Activated CD4-positive, alpha-beta T cell treated with anti-CD3 and anti-CD28 coated beads, Interleukin-2, amount 50 U/mL, for 1 hour (primary cell): Measurements from ENCODE around the gene SPATA18.
"Not testable (repeated sequence)": the region's sequence is repeated elsewhere in the genome, so short reads cannot be mapped to it uniquely, and the experiment has no call there.

ENCODE experiments used
- DNase-seq: peaks from one replicate; pipeline ENCODE4 v3.0.0-alpha.2; 2020

SPATA18 gene

DNA sequence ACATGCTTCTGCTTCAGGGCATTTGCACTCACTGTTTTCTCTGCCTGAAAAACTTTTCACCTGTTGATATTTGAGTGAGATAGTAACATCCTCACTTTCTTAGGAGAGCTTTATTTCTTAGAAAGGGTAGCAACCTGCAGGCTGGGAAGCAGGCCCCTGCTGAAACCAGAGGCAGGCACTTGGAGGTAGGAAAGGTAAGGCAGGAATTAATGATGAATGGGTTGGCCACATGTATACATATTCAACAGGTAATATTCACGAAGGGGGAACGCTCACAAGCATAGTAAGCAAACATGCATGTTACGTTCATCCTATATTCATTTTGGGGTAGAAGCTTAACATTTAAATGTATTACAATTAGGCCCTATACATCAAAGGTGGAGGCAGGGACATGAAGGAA lies 3.1 kb downstream of the SPATA18 start:
- DNase-seq: no peak

DNA sequence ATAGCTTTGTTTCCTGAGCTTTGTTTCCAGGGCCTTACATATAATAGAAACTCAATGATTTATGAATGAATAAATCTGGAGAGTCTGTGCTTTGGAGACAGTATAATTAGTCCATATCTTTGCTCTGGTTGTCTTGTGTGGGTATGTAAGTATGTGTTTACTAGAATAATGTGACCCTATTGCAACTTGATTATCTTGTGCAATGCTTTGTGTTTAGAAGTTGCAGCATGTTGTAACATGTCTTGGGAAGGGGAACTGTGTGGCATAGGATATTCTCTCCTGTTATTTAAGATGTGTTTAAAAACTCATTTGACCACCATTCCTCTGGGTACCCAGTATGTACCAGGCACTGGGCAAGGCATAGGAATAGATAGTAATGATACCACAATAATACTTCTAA lies 6.1 kb downstream of the SPATA18 start:
- no peak for DNase-seq

DNA sequence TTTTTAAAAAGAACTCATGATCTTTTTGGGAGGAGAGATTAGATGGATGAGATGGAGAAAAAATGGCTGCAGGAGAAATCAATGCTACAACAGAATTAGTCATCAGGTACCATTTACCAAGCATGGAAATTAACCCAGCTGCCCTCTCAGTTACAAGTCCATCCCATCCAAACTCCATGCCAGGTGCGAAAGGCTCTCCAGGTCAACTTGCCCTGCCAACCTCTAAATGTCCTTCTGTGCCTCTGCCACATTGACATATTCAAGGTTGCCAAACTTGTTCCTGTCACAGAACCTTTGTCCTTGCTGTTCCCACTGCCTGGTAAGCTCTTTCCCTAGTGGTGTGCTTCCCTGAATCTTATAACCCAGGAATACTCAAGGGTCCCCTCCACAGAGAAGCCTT lies 7.2 kb downstream of the SPATA18 start:
- no peak for DNase-seq

DNA sequence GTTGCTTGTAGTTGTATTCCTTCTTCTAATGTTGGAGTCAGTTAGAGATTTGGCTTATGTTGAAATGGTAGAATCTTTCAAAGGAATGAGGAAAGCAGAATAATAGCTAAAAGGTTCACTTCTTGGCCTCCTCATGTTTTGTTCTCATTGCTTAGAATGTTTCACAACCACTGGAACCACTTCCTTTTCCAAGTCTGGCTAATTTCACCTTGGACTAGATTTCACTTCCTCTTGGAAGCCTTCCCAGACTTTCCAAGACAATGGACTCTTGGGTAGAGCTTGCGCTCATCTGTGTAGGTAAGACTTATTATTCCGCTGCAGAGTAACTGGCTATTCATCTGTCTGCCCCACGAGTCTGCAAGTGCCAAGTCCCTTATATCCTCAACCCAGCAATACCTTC lies 8.3 kb downstream of the SPATA18 start:
- DNase-seq: no peak

DNA sequence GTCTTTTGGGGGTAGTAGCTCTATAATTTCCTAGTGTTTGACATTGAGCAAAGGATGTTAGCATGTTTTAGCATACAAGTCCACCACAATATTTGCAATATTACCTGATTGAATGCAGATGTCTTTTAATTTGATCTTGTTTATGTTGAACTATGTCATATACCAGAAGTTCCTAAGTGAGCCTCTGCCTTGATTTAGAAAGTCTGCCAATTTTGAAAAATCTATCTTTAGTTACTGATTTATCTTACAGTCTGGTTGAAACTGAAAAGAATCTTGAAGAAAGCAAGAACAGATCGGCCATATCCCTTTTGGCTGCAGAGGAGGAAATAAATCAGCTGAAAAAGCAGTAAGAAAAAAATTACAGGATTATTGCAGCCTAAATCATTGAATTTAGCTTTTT lies 18.5 kb downstream of the SPATA18 start:
- DNase-seq: no peak

DNA sequence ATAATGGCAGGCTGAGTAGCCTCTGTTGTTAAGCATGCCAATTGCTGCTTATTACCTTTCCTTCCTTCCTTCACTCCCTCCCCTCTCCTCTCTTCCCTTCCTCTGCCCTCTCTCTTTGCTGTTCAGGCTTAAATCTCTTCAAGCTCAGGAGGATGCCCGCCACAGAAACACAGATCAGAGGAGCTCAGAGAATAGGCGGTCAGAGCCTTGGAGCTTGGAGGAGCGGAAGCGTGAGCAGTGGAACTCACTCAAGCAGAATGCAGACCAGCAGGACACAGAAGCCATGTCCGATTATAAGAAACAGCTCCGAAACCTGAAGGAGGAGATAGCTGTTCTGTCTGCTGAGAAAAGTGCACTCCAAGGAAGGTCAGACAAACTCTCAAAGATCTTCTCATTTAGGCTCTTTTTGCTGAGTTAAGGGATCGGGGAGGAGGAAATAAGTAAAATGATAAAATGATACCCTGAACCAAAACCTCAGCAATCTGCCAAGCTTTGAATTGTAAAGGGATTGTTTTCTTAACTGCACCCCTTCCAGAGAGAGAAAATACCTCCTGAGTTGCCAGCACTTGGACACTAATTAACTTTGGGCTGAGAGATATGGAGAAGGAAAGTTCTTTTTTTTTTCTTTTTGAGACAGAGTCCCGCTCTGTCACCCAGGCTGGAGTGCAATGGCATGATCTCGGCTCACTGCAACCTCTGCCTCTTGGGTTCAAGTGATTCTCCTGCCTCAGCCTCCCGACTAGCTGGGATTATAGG lies 20.9 kb downstream of the SPATA18 start:
- no peak for DNase-seq

DNA sequence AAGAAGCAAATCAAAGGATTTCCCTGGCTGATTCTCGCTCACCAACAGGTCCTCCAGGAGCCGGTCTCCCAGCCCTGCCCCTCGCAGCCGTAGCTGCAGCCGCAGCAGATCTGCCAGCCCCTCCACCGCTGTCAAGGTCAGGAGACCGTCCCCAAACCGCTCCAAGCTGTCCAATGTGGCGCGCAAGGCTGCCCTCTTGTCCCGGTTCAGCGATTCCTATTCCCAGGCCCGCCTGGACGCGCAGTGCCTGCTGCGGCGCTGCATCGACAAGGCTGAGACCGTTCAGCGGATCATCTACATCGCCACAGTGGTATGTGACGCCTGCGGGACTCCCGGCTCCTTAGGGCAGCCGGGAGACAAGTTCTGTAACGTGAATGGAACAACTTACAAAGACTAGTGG lies 25.6 kb downstream of the SPATA18 start:
- no peak for DNase-seq

DNA sequence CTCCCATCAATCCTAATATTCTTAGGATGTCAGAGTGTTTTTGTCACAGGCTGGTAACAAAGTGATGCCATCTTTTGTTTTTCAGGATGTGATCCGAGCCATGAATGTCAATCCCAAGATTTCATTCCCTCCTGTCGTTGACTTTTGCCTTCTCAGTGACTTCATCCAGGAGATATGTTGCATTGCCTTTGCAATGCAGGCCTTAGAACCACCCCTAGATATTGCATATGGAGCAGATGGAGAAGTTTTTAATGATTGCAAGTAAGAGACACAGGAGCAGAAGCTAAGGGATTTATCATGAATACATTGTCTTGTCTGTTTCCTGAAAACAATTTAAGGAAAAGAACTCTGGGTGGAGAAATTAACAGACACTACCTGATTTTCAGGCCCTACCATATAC lies 28.6 kb downstream of the SPATA18 start:
- no peak for DNase-seq

DNA sequence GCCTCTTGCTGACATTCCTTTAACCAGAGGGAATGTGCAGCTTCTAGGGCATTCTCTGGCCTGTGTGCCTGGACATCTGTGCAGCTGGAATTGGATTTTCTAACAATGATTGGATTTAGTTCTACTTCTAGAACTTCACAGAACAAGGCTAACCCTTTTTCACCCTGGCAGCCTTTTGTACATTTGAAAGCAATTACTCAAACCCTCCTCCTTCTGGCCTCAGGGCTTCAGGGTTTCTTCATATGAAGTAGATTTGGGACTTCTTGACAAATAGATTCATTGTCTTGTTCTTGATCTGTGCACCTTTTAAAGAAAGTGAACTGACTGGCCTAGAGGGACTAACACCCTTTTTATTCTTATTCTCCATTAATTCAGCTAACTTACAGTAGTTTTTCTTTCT lies 30.1 kb downstream of the SPATA18 start:
- no peak for DNase-seq

DNA sequence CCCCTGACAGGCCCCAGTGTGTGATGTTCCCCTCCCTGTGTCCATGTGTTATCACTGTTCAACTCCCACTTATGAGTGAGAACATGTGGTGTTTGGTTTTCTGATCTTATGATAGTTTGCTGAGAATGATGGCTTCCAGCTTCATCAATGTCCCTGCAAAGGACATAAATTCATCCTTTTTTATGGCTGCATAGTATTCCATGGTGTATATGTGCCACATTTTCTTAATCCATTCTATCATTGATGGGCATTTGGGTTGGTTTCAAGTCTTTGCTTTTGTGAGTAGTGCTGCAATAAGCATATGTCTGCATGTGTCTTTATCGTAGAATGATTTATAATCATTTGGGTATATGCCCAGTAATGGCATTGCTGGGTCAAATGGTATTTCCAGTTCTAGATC lies 35.3 kb downstream of the SPATA18 start:
- DNase-seq: not testable (repeated sequence)

DNA sequence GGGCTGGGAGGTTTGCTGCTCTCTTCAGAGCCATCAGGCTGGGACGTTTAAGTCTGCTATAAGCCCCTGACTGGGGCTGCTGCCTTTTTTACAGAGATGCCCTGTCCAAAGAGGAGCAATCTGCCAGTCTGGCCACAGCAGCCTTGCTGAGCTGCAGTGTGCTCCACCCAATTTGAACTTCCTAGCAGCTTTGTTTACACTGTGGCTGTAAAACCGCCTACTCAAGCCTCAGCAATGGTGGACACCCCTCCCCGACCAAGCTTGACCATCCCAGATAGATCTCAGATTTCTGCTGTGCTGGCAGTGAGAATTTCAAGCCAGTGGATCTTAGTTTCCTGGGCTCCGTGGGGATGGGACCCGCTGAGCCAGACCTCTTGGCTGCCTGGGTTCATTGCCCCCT lies 40.7 kb downstream of the SPATA18 start:
- no peak for DNase-seq

DNA sequence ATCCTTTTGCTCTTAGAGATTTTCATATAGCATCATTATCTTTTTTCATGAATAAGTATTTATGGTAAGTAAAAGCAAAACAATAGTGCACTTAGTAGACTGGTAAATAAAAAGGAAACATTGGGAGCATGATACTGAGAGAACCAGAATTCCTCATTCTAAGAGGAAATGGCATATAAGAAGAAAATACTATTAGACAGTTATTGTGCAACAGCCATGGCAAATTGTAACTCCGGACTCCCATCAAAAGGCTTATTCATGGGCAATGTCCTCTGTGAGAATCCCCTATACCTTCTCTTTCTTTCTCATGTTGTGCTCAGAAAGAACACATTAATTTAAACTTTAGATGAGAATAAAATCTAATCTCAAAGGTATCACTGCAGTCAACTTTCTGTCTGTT lies 42.4 kb downstream of the SPATA18 start:
- no peak for DNase-seq

DNA sequence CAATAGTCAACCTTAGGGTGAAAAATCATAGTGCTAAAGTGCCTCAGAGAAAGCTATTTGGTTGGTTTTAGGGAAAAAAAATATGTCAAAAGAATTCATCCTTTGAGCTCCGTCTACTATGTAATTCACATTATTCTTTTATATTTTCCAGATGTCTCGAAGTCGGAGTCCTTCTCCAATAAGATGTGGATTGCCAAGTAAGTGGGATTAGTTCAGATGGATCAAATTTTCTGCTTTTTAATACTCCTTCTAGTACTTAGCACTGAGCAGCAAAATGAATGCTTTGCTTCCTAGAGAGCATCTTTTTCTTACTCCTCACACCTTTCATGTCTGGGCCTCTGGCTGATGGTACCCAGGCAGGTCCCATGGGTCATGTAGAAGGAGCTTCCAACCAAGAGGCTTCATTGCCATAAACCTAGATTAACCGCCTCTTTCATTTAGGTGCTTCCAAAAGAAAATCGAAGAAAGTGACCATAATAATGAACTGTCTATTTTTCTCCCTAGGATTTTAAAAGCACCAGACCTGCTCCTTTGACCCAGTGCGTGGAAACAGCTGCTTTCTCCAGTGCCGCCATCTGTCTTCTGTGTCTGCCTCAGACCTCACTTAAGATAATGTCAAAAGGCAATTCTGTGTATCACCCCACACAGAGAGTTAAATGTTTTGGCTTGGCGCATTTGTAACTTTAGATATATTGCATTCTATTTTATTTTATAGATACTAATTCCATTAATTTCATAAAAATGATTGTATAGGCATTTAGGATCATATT lies 43.5 kb downstream of the SPATA18 start:
- DNase-seq: no peak

DNA sequence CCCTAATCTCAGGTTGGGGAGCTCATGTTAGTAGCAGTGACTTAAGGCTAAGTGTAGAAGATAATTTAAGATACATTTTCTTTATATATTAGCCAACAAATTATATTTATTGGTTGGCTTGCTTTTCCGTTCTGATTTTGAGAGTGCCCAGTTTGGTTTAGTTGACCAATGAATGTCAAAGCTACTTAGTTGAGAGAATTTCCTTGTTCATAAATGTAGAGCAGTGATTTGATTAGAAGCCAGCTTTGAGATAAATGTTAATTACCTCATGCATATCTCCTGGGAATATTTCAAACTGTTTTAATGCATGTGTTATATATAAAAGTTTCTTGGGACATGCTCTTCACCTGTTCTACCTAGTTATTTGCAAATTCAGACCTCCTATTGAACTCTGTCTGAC lies 44.3 kb downstream of the SPATA18 start:
- DNase-seq: no peak

DNA sequence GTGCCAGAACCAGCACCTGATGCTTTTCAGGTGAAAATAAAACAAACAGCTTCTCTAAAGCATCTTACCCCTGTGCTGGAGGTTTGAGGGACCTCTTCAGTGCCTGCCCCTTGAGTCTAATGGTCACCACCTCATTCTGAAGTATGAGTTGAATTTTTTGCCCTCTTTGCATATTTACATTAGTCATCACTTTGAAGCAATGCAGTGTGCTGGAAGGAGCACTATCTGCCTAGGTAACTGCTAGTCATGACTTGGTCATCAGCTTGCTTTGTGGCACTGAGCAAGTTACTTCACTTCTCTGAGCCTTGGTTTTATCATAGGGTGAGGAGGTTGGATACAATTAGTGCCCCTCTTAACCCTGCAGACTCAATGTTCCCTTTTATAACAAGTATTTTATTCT lies 44.9 kb downstream of the SPATA18 start:
- DNase-seq: no peak

DNA sequence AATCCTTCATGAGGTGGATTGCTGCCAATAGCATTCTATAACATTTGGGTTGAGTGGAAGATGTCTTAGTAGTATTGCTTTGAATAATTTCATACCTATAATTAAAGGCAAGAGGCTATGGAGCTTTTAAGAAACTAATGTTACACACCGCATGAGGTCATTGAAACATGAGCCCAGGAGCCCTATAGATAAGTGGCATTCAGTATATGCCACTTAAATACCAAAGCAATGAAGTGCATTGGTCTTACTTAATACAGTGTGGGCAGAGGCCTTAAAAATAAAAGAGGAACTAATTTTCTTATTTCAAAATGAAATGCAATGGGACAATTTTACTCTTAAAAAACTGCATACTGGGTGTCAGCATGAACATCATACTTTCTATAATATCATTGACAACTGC lies 47.5 kb downstream of the SPATA18 start:
- DNase-seq: no peak

DNA sequence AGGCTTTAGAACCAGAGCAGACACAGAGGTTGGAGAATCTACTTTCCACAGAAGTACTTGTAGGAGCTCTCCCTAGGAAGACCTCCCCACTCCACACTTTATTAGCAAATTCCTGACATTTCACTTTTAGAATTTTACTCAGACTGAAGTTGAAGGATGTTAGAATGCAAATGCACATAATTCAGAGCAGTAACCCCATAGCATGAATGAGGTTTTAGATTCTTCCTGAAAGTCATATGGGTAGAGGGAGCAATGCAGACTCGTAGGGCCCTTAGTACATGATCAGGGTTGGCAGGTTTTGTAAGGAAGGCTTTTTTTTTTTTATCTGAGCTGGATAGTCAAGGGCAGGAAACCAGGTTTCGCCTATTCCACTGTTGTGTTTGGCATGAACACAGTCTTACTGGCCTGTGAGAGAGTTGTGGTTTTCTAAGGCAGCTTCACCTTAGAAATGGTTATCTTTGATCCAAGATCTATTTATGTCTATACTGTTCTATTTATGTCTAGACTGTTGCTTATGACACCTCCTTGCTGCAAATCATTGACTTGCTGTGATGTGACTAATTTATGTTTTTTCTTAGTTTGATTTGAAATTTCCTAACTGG lies 48.9 kb downstream of the SPATA18 start:
- DNase-seq: no peak

DNA sequence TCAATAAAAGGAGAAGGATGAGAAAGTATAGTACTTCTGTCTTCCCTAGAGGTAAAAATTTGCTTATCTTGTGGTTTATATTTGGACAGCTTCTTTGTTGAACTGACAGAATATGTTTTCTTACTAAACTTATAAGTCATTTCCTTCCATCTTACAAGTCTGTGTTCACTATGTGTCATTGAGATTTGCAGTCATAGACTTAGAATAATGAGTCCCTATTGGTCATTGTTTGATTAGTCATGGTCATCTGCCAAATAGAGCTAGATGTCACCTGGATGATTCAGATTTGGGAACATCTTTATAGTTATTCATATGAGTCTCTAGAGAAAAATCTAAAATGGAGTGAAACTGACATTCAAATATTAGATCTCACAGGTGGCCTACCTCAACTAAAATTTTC lies 51.5 kb downstream of the SPATA18 start:
- no peak for DNase-seq

DNA sequence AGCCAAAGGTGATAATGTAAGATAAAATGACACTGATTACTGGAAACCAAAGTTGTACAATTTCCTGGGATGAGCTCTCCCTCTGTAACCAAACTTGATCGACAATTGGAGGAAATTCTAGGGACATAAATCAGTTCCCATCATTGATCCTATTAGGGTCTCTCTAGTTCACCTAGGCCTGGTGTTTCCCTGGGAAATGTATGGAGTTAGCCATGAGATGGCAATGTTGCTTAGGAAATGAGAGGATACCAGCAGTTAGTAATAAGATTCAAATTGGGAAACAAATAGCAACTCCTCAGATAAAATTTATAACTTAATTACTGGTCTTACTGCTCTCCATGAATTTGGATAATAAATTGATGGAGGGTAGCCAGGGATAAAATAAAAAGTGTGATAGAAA lies 52.2 kb downstream of the SPATA18 start:
- DNase-seq: no peak

DNA sequence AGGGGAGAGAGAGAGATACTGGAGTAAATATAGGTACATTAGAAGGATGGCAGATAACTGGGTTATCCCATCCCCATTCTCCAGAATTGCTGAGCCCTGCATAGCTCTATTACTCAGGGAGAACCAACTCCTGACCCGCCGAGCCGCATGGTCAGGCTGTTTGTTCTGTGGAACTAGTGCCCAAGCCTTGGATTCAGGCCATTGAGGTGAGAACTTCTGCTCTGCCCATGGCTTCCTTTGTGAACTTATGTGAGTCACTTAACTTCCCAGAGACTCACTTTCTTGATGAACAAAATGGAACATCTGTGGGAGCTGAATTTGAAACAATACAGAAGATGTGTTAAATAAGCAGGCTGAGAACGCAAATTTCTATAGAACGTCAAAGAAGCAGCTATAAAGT lies 54.2 kb downstream of the SPATA18 start:
- DNase-seq: no peak

DNA sequence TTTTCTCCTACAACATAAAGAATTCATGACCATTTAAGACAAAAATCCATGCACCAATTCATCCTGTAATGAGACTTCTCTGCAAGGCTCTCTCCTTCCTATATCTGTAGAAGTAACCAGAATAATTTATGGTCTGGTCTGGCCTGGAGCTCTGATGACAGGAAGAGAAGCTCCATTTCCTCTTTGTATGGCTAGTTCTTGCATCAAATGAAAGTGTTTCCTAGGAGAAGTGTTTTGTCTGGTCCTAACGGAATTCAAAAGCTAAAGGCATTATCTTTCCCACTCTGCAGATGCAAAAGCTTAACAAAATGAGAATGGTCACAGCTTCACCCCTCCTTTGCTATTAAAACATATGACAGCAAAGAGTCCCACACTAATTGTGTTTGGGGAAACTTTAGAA lies 55.1 kb downstream of the SPATA18 start:
- no peak for DNase-seq

DNA sequence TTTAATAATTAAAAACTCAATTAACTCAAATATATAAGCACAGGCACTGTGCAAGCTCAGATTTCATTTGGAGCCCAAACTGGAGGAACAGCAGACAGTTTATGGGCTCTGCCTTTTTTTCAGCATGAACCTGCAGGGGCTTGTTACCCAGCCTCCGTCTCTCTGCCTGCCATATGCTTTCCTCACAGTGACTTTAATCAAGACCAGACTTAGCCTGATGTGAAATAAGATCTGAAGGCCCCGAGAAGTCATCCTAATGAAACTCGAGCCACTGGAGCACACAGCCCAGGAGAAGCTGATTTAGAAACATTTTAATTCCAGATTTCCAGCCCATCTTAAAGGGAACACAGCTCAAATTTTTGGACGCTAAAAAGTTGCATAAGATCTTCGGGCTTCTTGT lies 55.6 kb downstream of the SPATA18 start:
- no peak for DNase-seq

DNA sequence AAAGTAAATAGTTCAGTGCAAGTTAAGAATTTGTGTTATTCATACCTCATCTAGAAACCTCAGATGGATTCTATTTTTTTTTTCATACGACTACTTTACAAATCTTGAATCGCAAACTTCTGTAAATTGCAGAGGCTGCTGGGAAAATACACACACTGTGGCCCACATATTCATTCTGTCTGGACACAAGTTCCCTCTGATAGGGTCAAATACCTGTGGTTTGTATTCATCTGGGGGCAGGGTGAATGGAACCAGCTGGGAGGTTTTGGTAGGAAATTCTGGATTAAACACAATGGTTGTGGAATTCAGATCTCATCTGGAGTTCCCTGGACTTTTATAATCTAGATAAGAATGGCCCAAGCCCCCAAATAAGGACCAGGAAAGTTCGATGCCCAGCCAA lies 56.2 kb downstream of the SPATA18 start:
- DNase-seq: no peak

DNA sequence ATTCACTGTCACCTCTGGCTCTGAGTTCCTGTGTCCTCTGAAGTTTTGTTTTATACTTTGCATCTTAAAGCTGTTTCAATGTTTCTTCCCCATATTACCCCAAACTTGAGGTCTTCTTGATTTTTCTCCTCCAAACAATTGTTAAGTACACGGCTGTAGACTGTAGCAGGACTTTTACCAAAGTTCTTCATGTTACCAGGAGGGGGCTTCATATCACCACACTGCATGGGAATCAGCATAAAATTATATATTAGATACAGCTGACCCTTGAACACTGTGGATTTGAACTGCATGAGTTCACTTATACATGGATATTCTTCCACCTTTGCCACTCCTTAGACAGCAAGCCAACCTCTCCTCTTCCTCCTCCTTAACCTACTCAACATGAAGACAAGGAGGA lies 56.6 kb downstream of the SPATA18 start:
- DNase-seq: no peak
